Ovary (tissue), 3 donors: Measurements from ENCODE around the gene SAG.

Source experiments
- CTCF ChIP-seq, 3 donors: fragments of 450-650 bp in 2 of 3; fragments of 200-600 bp in 1 of 3; IDR thresholded peaks; one replicate each; pipeline versions ENCODE4 v1.5.1 to v1.8.0; 2016 to 2022; ENCODE audit warnings: antibody characterized with exemption in 3 of 3, mild to moderate bottlenecking in 1 of 3
- POLR2A ChIP-seq: fragments of 450-650 bp; IDR thresholded peaks from one replicate; pipeline ENCODE4 v1.6.1; 2017; ENCODE audit warnings: antibody characterized with exemption, mild to moderate bottlenecking, moderate library complexity
- donor health status: DM: no; HTN: no; CAD: no.

GRCh38 chr2:233386382-233387041 is 78.9 kb downstream of the SAG start:
- TF ChIP-seq POLR2A (no peak), CTCF (IDR thresholded peaks at IDR 0.05) (no peak)
